Activated CD4-positive, alpha-beta T cell treated with anti-CD3 and anti-CD28 coated beads, Interleukin-2, Interleukin-4, amounts not matched to agents 100 ng/mL and 50 ng/mL, durations not matched to agents 16 hours and 8 hours (primary cell): Measurements from ENCODE around the gene SCRT2.

ENCODE experiments used
- DNase-seq: peaks from one replicate; pipeline ENCODE4 v3.0.0-alpha.2; 2020; ENCODE audit warnings: low spot score

Gene SCRT2

GRCh38 chr20:634148-634925 is 41.3 kb downstream of the SCRT2 start:
- DNase-seq, result no peak

GRCh38 chr20:631101-631500 is 44.5 kb downstream of the SCRT2 start:
- no peak for DNase-seq

DNA sequence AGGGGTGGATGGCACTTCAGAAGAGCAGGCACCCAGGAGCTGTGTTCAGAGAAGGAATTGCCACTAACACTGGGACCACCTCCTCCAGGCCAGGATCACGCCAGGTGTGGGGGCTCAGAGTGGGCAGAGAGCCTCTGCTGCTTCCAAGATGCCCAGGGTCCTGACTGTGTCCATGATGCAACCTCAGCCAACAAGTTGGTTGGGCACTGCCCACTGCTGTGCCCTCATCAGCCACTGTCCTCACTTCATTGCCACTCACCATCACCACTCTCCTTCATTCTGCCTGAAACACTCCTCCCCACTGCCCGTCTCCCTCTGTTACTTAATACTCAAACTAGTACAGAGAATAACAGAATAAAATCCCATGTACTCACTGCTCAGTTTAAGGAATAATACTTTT is 49.0 kb downstream of the SCRT2 start:
- no peak for DNase-seq

DNA sequence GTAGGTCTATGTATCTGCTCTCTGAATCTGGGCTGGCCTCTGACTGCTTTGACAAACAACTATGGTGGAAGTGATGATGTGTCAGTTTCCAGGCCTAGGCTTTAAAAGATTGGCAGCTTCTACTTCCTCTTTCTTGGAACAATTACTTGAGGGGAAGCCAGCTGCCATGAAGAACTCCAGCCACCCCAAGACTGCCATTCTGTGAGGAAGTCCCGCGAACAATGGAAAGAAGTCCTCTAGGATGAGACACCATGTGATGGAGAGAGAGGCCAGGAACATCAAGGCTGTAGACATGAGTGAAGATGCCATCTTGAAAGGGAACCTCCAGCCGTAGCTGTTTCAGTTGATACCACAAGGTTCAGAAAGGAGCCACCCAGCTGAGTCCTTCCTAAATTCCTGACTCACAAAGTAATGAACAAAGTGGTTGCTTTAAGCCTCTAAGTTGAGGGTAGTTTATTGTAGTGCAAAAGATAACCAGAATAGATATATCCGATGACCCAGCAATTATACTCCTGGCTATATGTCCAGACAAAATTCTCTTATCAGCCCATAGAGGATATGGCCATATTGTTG is 50.2 kb downstream of the SCRT2 start:
- no peak for DNase-seq

DNA sequence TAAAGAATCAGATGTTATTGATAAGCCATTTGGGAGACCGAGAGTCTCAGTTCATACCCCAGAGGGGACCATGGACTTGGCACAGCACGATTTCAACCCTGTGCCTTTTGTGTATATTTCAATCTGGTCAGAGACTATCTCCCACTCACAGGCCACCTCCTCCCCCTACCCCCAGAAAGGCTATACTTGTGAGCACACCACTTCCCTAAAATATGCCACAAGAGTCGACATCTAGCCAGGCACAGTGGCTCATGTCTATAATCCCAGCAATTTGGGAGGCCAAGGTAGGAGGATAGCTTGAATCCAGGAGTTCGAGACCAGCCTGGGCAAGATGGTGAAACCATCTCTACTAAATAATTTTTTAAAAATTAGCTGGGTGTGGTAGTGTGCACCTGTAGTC is 51.9 kb downstream of the SCRT2 start:
- DNase-seq, result no peak

GRCh38 chr20:623021-623420 is 52.6 kb downstream of the SCRT2 start:
- no peak for DNase-seq

- no peak for DNase-seq
Measured at GRCh38 chr20:622161-622560, 53.4 kb downstream of the SCRT2 start.

DNA sequence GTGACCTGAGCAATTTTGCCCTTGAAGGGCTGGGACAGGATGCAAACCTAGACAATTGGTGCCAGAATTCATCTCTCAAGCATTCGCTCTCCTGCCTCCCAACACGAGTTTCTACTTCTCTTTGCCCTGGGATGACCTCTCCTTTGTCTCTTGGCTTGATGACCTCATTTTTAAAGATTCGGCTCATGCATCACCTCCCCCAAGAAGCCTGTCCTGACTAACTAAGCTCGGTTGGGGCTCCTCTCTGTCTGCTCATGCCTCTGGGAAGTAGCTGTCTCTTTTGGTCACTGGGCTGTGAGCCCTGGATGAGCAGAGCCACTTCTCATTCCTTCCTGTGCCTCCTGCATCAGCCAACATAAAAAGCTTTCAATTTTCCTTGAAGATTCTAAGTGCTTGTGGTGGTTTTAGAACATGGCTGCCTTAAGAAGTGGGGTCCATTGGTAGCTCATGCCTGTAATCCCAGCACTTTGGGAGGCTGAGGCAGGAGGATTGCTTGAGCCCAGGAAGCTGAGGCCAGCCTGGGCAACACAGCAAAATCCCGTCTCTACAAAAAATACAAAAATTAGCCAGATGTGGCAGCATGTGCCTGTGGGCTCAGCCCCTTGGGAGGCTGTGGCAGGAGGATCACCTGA is 54.4 kb downstream of the SCRT2 start:
- DNase-seq, result no peak

- no peak for DNase-seq
Measured at GRCh38 chr20:620246-620645, 55.4 kb downstream of the SCRT2 start.

- no peak for DNase-seq
Measured at GRCh38 chr20:618980-619379, 56.6 kb downstream of the SCRT2 start.

DNA sequence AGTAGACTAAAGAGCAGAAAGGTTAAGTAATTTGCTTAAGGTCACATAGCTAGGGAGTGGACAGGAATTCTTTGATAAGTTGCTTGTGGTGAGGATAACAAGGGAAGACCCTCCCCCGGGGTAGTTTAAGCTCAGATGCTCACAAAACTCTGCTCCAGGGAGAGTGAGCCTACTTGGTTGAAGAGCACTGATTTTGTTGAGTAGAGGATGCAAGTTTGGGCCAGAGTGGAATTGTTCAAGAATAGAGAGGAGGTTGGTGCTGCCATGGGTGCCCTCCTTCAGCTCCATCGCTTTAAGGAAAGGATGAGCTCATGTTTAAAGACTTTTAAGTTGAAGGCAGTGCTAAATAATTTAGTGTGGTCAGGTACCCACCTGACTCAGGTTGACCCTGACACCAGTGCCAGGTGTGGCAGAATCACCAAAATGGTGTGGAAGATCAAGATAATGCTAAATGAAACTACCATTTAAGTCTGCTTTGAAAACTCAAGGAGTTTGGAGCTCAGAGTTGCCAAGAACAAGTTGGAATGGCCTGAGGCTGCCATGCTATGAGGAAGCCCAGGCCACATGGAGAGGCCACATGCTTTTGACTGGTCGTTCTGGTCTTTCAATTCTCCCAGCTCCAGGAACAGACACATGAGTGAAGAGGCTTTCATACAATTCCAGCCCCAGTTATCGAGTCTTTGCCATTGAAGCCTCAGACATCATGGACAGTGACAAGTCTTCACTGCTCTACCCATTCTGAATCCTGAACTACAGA is 57.5 kb downstream of the SCRT2 start:
- DNase-seq, result no peak

GRCh38 chr20:615514-615913 is 60.1 kb downstream of the SCRT2 start:
- DNase-seq, result no peak

DNA sequence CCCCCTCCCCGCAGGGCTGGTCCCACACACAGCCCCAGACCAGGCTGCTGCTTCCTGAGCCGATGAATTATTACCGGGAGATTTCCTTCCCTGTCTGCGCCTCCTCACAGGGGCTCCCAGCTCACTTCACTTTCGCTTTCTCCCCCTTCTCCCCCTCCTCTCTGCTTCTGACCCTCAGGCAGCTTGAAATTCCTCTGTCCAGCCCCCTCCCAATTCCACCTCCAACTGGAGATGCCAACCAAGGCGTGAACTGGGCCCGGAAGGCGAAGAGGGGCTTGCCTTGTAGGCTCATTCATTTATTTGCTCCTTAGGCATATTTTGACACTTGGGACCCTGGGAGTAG is 63.8 kb downstream of the SCRT2 start:
- DNase-seq, result no peak
